Coronary artery (tissue), 2 donors: ENCODE data around the gene PROZ.
A peak's percentile ranks its signal among the peaks of the same experiment; 100 is the strongest.

Experiments
- DNase-seq: peaks from one replicate; pipeline ENCODE4 v3.0.0-alpha.2; 2017; ENCODE audit warnings: low spot score
- H3K27ac ChIP-seq, 2 donors: fragments of 200-600 bp; sonication (generic); one replicate each; pipeline ENCODE4 v1.5.1; 2016 to 2019
- H3K4me3 ChIP-seq: fragments of 200-600 bp; sonication (generic); 2 replicates; pipeline ENCODE4 v1.5.1; 2016; ENCODE audit warnings: mild to moderate bottlenecking, moderate library complexity
- CTCF ChIP-seq: fragments of 200-600 bp; sonication (generic); IDR thresholded peaks from one replicate; pipeline ENCODE4 v1.5.1; 2019; ENCODE audit warnings: antibody characterized with exemption

Gene PROZ

GRCh38 chr13:113144255-113144629 lies 14.2 kb upstream of the PROZ start:
- peak; percentile 33 for DNase-seq
- no peak for TF ChIP-seq CTCF
- Histone ChIP-seq H3K27ac (no peak overlapping the region), H3K4me3 (no peak overlapping the region)

GRCh38 chr13:113145496-113145895 lies 13.0 kb upstream of the PROZ start:
- Histone ChIP-seq H3K27ac (no peak overlapping the region), H3K4me3 (no peak overlapping the region)
- TF ChIP-seq CTCF: no peak
- DNase-seq: no peak

- no peak overlapping the region for H3K27ac ChIP-seq
- TF ChIP-seq CTCF: no peak
- H3K4me3 ChIP-seq: no peak overlapping the region
- DNase-seq: peak; percentile 50
Measured at GRCh38 chr13:113145911-113146598, 12.4 kb upstream of the PROZ start.

- no peak overlapping the region for H3K27ac ChIP-seq
- DNase-seq: peak; percentile 49
- H3K4me3 ChIP-seq: no peak overlapping the region
- no peak for TF ChIP-seq CTCF
Measured at GRCh38 chr13:113146750-113147149, 11.7 kb upstream of the PROZ start.

DNA sequence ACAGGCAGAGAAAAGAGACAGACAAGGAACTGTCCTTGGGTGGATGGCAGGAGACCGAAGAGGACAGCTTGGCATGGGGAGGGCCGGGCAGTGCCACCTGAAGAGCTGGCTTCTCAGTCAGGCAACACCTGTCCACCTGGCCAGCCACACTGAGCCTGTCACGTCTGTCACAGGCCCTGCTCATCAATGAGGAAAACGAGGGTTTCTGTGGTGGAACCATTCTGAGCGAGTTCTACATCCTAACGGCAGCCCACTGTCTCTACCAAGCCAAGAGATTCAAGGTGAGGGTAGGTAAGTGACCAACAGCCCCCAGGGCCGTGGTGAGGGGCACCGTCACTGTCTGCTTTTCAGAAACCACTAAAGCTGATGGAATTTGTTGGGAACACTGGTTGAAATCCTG lies 11.2 kb upstream of the PROZ start:
- Histone ChIP-seq H3K4me3 (no peak overlapping the region), H3K27ac (no peak overlapping the region)
- no peak for TF ChIP-seq CTCF
- peak; percentile 52 for DNase-seq

GRCh38 chr13:113148407-113148806 lies 10.0 kb upstream of the PROZ start:
- Histone ChIP-seq H3K4me3 (no peak overlapping the region), H3K27ac (no peak overlapping the region)
- peak; percentile 41 for DNase-seq
- TF ChIP-seq CTCF: no peak

GRCh38 chr13:113148940-113149503 lies 9.4 kb upstream of the PROZ start:
- no peak overlapping the region for H3K27ac ChIP-seq
- DNase-seq: peak; percentile 67
- no peak overlapping the region for H3K4me3 ChIP-seq
- no peak for TF ChIP-seq CTCF
